Neuronal stem cell (in vitro differentiated cells): ENCODE results near the gene CIAPIN1.
A peak's percentile ranks its signal among the peaks of the same experiment; 100 is the strongest.

ENCODE experiments used
- DNase-seq: peaks from one replicate; pipeline ENCODE4 v3.0.0-alpha.2; 2013; ENCODE audit warnings: low spot score
- H2AFZ ChIP-seq: one replicate; pipeline ENCODE4 v1.6.1; 2013; ENCODE audit warnings: mild to moderate bottlenecking, low read length, inconsistent platforms
- H2AK5ac ChIP-seq: 2 replicates; pipeline ENCODE4 v1.6.1; 2013; ENCODE audit warnings: low read depth, mild to moderate bottlenecking, inconsistent platforms, low read length, moderate library complexity, mixed read lengths
- H2BK120ac ChIP-seq: 2 replicates; pipeline ENCODE4 v1.6.1; 2013; ENCODE audit warnings: low read depth, mild to moderate bottlenecking, inconsistent platforms, low read length, moderate library complexity, mixed read lengths
- H2BK12ac ChIP-seq: one replicate; pipeline ENCODE4 v1.6.1; 2013; ENCODE audit warnings: low read length, inconsistent platforms
- H2BK15ac ChIP-seq: 2 replicates; pipeline ENCODE4 v1.6.1; 2013; ENCODE audit warnings: mild to moderate bottlenecking, low read length, inconsistent platforms, mixed read lengths
- H2BK5ac ChIP-seq: one replicate; pipeline ENCODE4 v1.6.1; 2013; ENCODE audit warnings: inconsistent platforms, mild to moderate bottlenecking, low read length, moderate library complexity
- H3K14ac ChIP-seq: one replicate; pipeline ENCODE4 v1.6.1; 2013; ENCODE audit warnings: low read length, inconsistent platforms
- H3K18ac ChIP-seq: 2 replicates; pipeline ENCODE4 v1.6.1; 2013; ENCODE audit warnings: low read length, inconsistent platforms
- H3K23ac ChIP-seq: 2 replicates; pipeline ENCODE4 v1.6.1; 2013; ENCODE audit warnings: low read depth, mild to moderate bottlenecking, mixed read lengths, low read length, inconsistent platforms; ENCODE audit not compliant: poor library complexity
- H3K27ac ChIP-seq: replicated peaks from 3 replicates; pipeline ENCODE4 v1.5.1; 2013; ENCODE audit warnings: low read length, inconsistent platforms
- H3K27me3 ChIP-seq, 3 experiments: 2 replicates each; pipeline ENCODE4 v1.6.1; 2013; ENCODE audit warnings: low read length in 3 of 3, mild to moderate bottlenecking in 2 of 3, inconsistent platforms in 1 of 3, low read depth in 1 of 3, mixed read lengths in 1 of 3, moderate library complexity in 1 of 3; ENCODE audit not compliant: control insufficient read depth in 3 of 3, insufficient read depth in 3 of 3
- H3K36me3 ChIP-seq, 2 donors: replicated peaks in 1 of 2; 2 replicates each; pipeline ENCODE4 v1.6.1; 2013; ENCODE audit warnings: low read length in 2 of 2; ENCODE audit not compliant: control insufficient read depth in 2 of 2, insufficient read depth in 2 of 2
- H3K4ac ChIP-seq: 2 replicates; pipeline ENCODE4 v1.6.1; 2013; ENCODE audit warnings: inconsistent platforms, mild to moderate bottlenecking, low read length, moderate library complexity
- H3K4me1 ChIP-seq, 2 donors: 1 replicate in 1 of 2; 2 replicates in 1 of 2; pipeline ENCODE4 v1.6.1; 2013; ENCODE audit warnings: low read length in 2 of 2, low read depth in 1 of 2; ENCODE audit not compliant: control insufficient read depth in 2 of 2, insufficient read depth in 1 of 2
- H3K4me2 ChIP-seq: one replicate; pipeline ENCODE4 v1.6.1; 2013; ENCODE audit warnings: mild to moderate bottlenecking, low read length, inconsistent platforms; ENCODE audit not compliant: insufficient read depth, poor library complexity, severe bottlenecking
- H3K4me3 ChIP-seq, 2 donors: 2 replicates each; pipeline ENCODE4 v1.5.1; 2013; ENCODE audit warnings: low read length in 2 of 2, mild to moderate bottlenecking in 2 of 2, inconsistent platforms in 1 of 2, moderate library complexity in 1 of 2
- H3K79me1 ChIP-seq: one replicate; pipeline ENCODE4 v1.6.1; 2013; ENCODE audit warnings: low read depth, mild to moderate bottlenecking, inconsistent platforms, low read length, moderate library complexity
- H3K9ac ChIP-seq: one replicate; pipeline ENCODE4 v1.6.1; 2013; ENCODE audit warnings: mild to moderate bottlenecking, low read depth, low read length, inconsistent platforms; ENCODE audit not compliant: poor library complexity
- H3K9me3 ChIP-seq, 2 donors: replicated peaks in 1 of 2; 2 replicates each; pipeline versions ENCODE3 to v1.6.1; 2013; ENCODE audit warnings: low read length in 2 of 2, mild to moderate bottlenecking in 2 of 2, inconsistent platforms in 1 of 2, low read depth in 1 of 2, mixed read lengths in 1 of 2, moderate library complexity in 1 of 2; ENCODE audit not compliant: control insufficient read depth in 2 of 2, insufficient read depth in 1 of 2
- H4K8ac ChIP-seq: one replicate; pipeline ENCODE4 v1.6.1; 2013; ENCODE audit warnings: low read depth, mild to moderate bottlenecking, inconsistent platforms, low read length, moderate library complexity
- H4K91ac ChIP-seq: one replicate; pipeline ENCODE4 v1.6.1; 2013; ENCODE audit warnings: low read length, low read depth, mild to moderate bottlenecking, inconsistent platforms; ENCODE audit not compliant: poor library complexity
- WGBS, 2 donors: extraction: QIAGEN DNeasy Blood & Tissue Kit; methylation state at CpG; one replicate each; pipeline ENCODE4 v1.1.7; 2013; ENCODE audit warnings: missing lambda C conversion rate in 2 of 2, mixed read lengths in 1 of 2; ENCODE audit not compliant: insufficient read length in 2 of 2, insufficient replicate concordance in 1 of 2; ENCODE audit errors: extremely low coverage in 2 of 2; 5-methylcytosine and 5-hydroxymethylcytosine counted together

The CIAPIN1 gene

GRCh38 chr16:57419506-57419905 is 27.7 kb downstream of the CIAPIN1 start:
- no peaks in the 10 kb centered on the region for H3K36me3 ChIP-seq
- H4K91ac ChIP-seq: no peak overlapping the region
- no peak overlapping the region for H3K4me2 ChIP-seq
- H3K18ac ChIP-seq: no peak overlapping the region
- H4K8ac ChIP-seq: no peak overlapping the region
- H2AK5ac ChIP-seq: no peak overlapping the region
- no peak overlapping the region for H3K4me3 ChIP-seq
- peaks cover 12% of the 10 kb centered on the region in 2 donors for H3K4me1 ChIP-seq
- H3K4ac ChIP-seq: no peak overlapping the region
- no peak overlapping the region for H2BK15ac ChIP-seq
- whole genome bisulfite sequencing, 2 donors: no CpG with 5 or more reads among the region's 6 CpGs
- no peak overlapping the region for H2BK120ac ChIP-seq
- no peaks in the 10 kb centered on the region for H3K79me1 ChIP-seq
- no peak overlapping the region for H2BK5ac ChIP-seq
- no peak overlapping the region for H3K27ac ChIP-seq
- no peak overlapping the region for H3K14ac ChIP-seq
- no peak overlapping the region for H2BK12ac ChIP-seq
- H3K9me3 ChIP-seq: no peaks in the 10 kb centered on the region
- no peaks in the 10 kb centered on the region for H3K27me3 ChIP-seq
- H3K23ac ChIP-seq: no peak overlapping the region
- DNase-seq: no peak
- peak overlapping the region; percentile 74 for H2AFZ ChIP-seq
- H3K9ac ChIP-seq: no peak overlapping the region

GRCh38 chr16:57416084-57416483 is 31.1 kb downstream of the CIAPIN1 start:
- peak overlapping the region; percentile 5 for H3K23ac ChIP-seq
- no peaks in the 10 kb centered on the region for H3K79me1 ChIP-seq
- peaks cover 12% of the 10 kb centered on the region in 2 donors for H3K4me1 ChIP-seq
- H4K91ac ChIP-seq: peak overlapping the region; percentile 61
- H3K27me3 ChIP-seq: peaks cover 0 to under 1% (median 0%) of the 10 kb centered on the region in 3 experiments
- H3K9ac ChIP-seq: peak overlapping the region; percentile 76
- H3K14ac ChIP-seq: no peak overlapping the region
- H3K4ac ChIP-seq: peak overlapping the region; percentile 96
- H2BK5ac ChIP-seq: no peak overlapping the region
- H3K4me2 ChIP-seq: no peak overlapping the region
- no peaks in the 10 kb centered on the region for H3K9me3 ChIP-seq
- no peak overlapping the region for H3K27ac ChIP-seq
- no peak overlapping the region for H2BK12ac ChIP-seq
- no CpG with 5 or more reads among the region's 16 CpGs for WGBS, 2 donors
- H3K18ac ChIP-seq: peak overlapping the region; percentile 86
- no peak overlapping the region for H3K4me3 ChIP-seq
- H2AFZ ChIP-seq: peak overlapping the region; percentile 94
- DNase-seq: no peak
- no peaks in the 10 kb centered on the region for H3K36me3 ChIP-seq
- H2AK5ac ChIP-seq: peak overlapping the region; percentile 30
- H2BK15ac ChIP-seq: peak overlapping the region; percentile 91
- peak overlapping the region; percentile 98 for H4K8ac ChIP-seq
- H2BK120ac ChIP-seq: peak overlapping the region; percentile 56

- no CpG with 5 or more reads among the region's 7 CpGs for WGBS, 2 donors
- Histone ChIP-seq H2AFZ (no peak overlapping the region), H3K9me3 (no peaks in the 10 kb centered on the region), H3K18ac (no peak overlapping the region), H3K14ac (no peak overlapping the region), H3K36me3 (no peaks in the 10 kb centered on the region), H2BK12ac (no peak overlapping the region), H2BK5ac (no peak overlapping the region), H3K79me1 (no peaks in the 10 kb centered on the region), H3K23ac (no peak overlapping the region), H4K8ac (no peak overlapping the region), H2BK15ac (no peak overlapping the region), H3K9ac (no peak overlapping the region), H4K91ac (peak overlapping the region; percentile 90), H3K27me3 (peaks cover 0 to 9% (median 0%) of the 10 kb centered on the region in 3 experiments), H3K4me1 (peaks cover 12% of the 10 kb centered on the region in 2 donors), H3K4me3 (no peak overlapping the region), H3K27ac (no peak overlapping the region), H3K4ac (no peak overlapping the region), H2AK5ac (no peak overlapping the region), H2BK120ac (no peak overlapping the region), H3K4me2 (no peak overlapping the region)
- DNase-seq: no peak
These were observed 33.5 kb downstream of the CIAPIN1 start for GRCh38 chr16:57413733-57414132.

- Histone ChIP-seq H3K14ac (no peak overlapping the region), H3K23ac (no peak overlapping the region), H3K18ac (no peak overlapping the region), H3K27me3 (peaks cover 0 to 9% (median 0%) of the 10 kb centered on the region in 3 experiments), H3K9ac (no peak overlapping the region), H3K4me1 (peaks cover 12% of the 10 kb centered on the region in 2 donors), H2BK5ac (no peak overlapping the region), H2AK5ac (peak overlapping the region; percentile 78), H3K4me3 (no peak overlapping the region), H2BK120ac (no peak overlapping the region), H3K4ac (no peak overlapping the region), H3K79me1 (no peaks in the 10 kb centered on the region), H2AFZ (no peak overlapping the region), H3K9me3 (no peaks in the 10 kb centered on the region), H2BK12ac (no peak overlapping the region), H3K36me3 (no peaks in the 10 kb centered on the region), H4K91ac (no peak overlapping the region), H3K4me2 (no peak overlapping the region), H2BK15ac (no peak overlapping the region), H4K8ac (no peak overlapping the region), H3K27ac (no peak overlapping the region)
- no peak for DNase-seq
- WGBS, 2 donors: no CpG with 5 or more reads among the region's 5 CpGs
These were observed 33.9 kb downstream of the CIAPIN1 start for GRCh38 chr16:57413301-57413730.
